Measurements from ENCODE around the gene ROR2. TPM values are rescaled to one million over a fixed set of nuclear protein-coding genes. Genes with fewer than 3 reads are reported as not detected.
"Not testable (repeated sequence)": the region's sequence is repeated elsewhere in the genome, so short reads cannot be mapped to it uniquely, and the experiment has no call there.

ROR2 gene
- total RNA-seq, 1 experiment from 2014 or later, result not detected

DNA sequence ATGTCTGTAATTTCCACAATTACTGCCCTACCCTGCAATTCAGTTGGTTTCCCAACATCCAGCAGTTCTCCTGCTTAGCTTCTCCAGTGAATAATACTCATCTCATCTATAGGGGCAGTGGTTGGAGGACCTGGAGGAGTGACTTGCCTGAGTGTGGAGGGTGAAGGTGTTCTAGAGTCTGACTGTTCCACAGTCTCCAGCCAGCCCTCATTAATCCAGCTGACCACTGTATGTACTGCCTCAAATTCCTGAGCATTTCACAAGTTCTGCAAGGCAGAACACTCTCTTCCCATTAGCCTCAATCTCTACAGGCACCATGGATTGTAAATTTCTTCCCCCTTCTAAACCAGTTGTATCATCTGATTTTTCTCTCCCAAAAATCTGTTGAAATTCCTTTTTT lies 379.0 kb downstream of the ROR2 start:
- no peak for DNase-seq (ENCODE audit: low spot score)

DNA sequence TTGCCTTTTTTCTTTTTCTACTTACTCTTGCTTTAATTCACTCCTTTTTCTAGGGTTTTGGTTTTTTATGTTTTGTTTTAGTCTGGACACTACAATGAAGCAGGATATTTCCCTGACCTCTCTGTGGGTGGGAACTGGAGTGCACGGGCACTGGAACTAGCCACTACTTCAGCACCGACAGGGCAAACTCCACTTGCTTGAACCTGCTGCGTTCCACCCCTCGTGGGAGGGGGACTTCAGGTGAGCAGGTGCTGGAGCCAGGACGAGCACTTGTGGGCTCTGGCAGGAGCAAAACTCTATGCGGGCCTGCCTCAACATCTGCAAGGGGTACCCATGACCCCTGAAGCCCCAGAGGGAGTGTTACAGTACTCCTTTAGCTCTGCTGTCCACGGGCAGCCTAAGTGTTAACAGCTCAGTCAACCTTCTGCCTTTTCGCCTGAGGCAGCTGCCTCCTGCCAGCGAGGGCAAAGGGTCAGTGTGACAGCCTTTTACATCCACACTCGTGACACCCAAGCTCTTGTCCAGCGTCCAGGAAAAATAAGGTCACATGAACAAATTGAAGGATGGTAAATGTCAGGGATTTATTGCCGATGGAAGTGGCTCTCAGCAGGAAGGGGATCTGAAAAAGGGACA lies 382.3 kb downstream of the ROR2 start:
- no peak for DNase-seq (ENCODE audit: low spot score)

DNA sequence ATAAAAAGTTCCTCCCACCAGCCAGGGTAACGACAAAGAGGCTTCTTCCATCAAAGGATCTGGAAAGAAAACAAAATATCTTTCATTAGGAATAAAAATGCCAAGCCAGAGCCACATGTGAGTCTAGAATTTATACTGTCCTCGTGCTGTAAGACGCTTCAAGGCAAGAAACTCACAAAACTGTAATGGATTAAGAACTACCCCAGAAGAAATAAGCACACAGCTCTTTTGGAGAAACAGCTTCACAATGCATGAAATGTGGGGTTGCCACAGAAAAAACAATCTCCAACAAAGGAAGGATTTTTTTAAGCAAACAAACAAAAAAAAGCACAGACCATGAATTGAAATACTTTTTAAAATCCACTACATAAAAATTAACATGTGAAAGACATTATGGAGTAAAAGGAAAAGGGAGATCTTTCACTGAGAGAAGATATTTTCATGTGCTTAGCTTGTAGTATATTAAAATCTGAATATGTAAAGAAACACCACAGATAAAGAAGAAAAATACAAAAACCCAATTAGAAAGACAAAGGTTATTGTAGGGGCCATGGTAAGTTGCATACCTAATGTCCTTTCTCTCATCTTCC lies 385.9 kb downstream of the ROR2 start:
- DNase-seq (ENCODE audit: low spot score), result no peak

DNA sequence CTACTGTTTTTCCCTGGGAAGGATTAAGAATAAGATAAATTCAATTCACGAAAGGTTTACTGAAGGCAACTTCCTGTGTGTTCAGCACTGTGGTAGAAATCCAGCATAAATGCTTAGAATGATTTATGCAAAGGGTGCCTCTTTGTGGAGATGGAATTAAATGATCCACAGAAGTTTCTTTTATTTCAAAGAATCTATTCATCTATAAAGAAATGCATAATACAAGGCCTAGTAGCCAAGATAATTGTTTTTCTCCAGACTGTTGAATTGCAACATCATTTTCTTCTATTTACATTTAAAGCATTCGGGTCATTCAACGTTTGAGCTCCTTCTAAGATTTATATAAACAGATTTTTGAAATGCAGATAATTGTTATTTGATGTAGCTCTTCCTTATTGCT lies 387.6 kb downstream of the ROR2 start:
- DNase-seq (ENCODE audit: low spot score), result no peak

DNA sequence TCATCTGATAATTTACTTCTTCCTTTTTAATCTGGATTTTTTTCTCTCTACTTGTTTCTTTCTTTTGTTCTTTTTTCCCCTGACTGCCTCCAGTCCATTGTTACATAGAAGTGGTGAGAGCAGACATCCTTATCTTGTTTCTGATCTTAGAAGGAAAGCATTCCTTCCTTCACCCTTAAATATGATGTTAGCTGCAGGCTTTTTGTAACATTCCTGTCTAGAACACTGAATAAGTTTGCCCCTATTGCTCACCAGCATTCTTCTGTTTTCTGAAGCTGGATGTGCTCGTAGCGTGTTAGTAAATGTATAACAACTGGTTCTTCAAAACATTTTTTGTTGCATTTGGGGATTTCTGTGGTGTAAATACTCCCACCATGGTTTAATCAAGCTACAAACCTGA lies 389.7 kb downstream of the ROR2 start:
- no peak for DNase-seq (ENCODE audit: low spot score)

DNA sequence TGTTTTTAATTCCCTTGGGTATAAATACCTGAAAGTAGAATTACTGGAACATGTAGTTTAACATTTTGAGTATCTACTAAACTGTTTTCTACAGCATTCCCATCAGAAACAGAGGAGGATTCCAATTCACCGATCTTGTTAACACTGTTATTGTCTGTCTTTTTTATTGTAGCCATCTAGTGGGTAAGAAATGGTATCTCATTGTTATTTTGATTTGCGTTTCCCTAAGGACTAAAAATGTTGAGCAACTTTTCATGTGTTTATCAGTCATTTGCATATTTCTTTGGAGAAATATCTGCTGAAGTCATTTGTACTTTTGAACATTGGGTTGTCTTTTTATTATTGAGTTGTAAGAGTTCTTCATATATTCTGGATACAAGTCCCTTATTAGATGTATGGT lies 391.1 kb downstream of the ROR2 start:
- no peak for DNase-seq (ENCODE audit: low spot score)

DNA sequence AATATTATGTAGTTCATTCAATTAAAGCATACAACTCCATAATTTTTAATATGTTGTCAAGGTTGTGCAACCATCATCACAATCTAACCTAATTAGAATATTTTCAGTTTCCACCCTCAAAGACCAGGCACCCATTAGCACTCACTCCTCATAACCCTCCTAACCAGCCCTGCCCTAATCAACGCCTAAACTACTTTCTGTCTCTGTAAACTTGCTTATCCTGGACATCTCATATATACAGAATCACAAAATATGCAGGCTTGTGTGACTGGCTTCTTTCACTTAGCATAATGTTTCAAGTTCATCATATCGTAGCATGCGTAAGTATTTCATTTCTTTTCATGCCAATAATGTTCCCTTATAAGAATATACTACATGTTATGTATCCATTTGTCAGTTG lies 391.6 kb downstream of the ROR2 start:
- no peak for DNase-seq (ENCODE audit: low spot score)

DNA sequence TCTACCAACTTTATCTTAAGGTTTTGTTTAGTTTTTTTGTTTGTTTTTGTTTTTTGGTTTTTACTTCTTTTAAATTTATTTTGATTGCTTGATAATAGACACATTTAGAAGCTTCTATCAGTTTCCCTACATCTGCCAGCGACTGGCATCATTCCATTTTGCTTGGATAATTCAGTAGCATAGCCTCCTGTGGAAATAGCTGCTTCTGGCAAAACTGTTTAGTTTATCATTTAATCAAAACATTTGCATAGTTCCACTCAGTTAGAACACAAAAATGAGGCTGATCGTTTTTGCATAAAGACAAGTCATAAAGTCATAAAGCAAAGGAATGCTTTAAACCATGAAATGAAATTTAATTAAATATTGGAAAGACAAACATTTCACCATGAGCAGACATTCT lies 392.7 kb downstream of the ROR2 start:
- DNase-seq (ENCODE audit: low spot score), result no peak

DNA sequence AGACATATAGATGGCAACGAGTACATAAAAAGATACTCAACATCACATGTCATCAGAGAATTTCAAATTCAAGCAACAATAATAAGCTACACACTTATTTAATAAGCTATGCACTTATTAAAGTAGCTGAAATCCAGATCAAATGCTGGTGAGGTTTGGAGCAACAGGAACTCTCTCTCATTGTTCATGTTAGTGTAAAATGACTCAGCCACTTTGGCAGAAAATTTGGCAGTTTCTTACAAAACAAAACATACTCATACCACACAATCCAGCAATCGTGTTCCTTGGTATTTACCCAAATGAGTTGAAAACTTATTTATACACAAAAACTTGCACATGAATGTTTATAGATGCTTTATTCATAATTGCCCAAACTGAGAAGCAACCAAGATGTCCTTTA lies 394.9 kb downstream of the ROR2 start:
- DNase-seq (ENCODE audit: low spot score), result no peak

DNA sequence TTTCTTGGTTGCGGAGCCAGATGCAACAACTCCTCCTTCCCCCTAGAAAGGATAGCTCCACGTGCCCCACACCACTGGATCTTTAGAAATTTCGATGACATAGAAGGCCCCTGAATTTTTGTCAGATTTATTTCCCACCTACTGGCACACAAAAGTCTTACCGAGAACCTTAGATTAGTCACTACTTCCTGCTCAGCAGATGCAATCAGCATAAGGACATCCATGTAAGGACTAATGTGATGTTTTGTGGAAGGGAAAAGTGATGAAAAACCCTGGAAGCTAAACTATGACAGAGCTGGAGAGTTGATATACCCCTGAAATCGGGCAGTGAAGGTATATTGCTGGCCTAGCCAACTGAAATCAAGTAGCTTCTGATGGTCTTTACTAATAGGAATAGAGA lies 400.9 kb downstream of the ROR2 start:
- no peak for DNase-seq (ENCODE audit: low spot score)

DNA sequence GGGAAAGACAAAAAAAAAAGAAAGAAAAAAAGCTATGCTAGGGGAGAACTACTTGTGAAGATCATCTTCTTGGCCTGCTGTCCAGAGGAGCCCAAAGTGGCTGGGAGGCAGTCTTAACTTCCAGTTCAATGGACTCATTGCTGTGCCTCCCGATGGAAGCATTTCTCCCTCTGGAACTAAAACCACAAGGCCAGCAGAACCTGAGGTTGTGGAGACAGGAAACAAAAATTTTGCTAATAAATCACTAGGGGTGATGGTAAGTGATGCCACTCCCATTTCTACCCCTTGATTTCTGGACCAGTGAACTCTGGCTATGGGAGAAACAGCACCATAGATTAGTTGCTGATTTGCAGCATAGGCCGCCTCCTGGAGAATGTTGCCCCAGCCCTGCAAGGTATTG lies 402.9 kb downstream of the ROR2 start:
- no peak for DNase-seq (ENCODE audit: low spot score)

DNA sequence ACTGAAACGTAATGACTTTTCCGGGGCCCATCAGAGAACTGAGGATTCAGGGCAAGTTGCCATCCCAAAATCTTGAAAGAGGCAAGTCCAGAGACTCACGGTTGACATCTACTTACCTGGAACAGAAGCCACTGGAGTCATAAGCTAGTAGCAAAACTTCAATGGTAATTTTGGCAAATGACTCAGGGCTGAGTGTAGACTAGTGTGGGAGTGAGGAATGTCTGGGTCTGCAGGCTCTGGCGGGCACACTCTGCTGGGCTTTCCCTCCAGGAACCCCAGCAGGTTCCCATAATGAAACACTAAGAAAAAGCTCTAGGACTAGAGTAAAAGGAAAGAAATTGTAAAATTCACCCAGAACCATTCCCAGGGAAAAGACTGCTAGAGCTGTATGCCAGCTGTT lies 403.5 kb downstream of the ROR2 start:
- DNase-seq (ENCODE audit: low spot score), result peak; percentile 39

DNA sequence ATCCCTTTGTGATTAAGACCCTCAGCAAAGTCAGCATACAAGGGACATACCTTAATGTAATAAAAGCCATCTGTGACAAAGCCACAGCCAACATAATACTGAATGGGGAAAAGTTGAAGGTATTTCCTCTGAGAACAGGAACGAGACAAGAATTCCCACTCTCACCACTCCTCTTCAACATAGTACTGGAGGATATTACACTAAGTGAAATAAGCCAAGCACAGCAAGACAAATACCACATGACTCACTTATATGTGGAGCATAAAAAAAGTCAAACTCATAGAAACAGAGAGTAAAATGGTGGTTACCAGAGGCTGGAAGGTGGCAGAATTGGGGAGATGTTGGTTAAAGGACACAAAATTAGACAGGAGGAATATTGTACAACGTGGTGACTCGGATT lies 408.3 kb downstream of the ROR2 start:
- DNase-seq (ENCODE audit: low spot score), result no peak

DNA sequence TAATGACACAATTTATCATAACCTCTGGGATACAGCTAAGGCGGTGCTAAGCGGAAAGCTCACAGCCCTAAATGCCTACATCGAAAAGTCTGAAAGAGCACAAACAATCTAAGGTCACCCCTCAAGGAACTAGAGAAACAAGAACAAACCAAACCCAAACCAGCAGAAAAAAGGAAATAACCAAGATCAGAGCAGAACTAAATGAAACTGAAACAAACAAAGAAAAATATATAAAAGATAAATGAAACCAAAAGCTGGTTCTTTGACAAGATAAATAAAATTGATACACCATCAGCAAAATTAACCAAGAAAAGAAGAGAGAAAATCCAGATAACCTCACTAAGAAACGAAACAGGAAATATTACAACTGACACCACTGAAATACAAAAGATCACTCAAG lies 409.5 kb downstream of the ROR2 start:
- DNase-seq (ENCODE audit: low spot score), result not testable (repeated sequence)

DNA sequence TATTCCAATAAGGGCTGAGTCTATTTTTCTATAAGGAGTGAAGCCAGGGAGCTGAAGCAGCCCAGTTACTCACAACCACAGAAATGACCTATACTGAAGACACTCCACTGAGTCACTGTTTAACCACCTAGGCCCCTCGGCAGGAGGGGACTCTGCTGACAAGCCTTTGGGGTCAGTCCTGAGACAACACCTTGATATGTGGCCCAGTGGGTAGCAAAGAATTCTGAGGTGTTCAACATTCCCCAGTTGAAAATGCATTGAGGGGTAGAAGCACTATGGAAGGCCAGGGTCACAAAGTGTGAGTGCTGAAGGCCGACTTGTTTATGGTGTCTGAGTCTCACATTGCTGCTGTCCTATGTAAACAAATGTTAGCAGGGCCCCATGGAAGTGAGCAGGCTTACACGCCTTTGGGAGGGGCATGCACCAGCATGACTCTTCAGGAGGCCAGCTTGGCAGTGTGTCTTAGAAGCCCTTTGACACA lies 413.8 kb downstream of the ROR2 start:
- DNase-seq (ENCODE audit: low spot score), result peak; percentile 56

DNA sequence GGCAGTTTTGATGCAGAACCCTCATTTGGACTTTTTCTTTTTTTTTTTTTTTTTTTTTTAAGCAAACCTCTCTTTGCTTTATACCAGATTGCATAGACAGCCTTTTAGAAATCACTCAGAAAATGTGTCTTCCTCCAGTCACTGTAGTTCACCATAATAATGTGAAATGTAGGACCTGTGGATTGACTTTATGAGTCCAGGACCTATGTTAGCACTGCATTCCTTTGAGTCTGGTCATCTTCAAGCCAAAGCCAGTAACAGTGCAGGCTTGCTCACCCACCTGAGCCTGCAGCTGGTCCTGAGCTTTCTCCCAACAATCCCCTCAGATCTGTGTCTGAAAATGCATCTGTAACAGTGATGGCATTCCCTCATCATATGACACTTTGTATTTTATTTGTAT lies 415.7 kb downstream of the ROR2 start:
- DNase-seq (ENCODE audit: low spot score), result no peak

DNA sequence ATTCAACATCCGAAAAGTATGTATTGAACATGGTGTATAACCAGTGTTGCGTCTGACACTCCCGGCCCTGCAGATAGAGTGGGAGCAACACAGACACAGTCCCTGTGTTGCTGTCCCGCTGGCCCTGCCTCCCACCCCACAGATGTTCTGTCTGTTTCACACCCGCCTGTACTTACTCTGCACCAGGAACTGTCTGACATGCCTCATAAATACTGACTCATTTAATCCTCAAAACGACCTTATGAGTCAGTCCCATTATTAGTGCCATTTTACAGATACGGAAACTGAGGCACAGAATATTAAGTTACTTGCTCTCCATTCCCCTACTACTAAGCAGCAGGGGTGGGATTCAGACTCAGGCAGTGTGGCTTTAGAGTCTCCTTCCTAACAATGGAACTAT lies 416.6 kb downstream of the ROR2 start:
- no peak for DNase-seq (ENCODE audit: low spot score)

DNA sequence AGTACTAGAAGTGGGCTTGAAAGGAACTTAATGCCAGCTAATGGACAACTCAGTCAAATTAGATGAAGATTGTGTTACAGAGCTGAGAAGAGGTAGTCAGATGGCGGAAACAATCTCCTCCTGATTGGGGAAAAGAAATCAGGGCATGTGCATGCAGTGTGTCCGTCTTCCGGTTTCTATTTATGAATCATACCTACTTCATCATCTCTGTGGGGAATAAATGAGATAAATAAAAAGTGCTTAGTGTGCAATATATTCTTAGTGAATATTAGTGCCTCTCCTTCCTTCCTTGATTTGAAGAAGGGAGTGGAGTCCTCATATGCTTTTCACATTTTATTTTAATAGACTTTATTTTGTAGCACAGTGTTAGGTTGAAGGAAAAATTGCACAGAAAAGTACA lies 417.7 kb downstream of the ROR2 start:
- no peak for DNase-seq (ENCODE audit: low spot score)

DNA sequence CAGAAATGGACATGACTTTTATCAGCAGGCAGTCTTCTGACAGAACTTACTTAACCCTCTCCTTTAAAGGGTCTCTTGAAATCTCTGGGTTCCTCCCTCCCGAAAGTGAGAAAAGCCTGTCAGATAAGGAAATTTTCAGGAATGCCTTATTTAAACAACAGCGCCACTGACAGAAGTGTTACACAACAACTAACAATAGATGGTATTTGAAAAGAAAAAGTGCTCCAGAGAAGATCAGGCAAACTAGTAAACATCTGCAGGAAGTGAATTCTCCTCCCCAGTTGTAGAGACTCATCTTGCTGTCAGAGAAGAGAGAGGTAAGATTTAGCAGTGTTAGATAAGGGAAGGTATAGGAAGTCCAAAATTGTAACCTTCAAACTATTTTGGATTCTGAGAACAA lies 419.2 kb downstream of the ROR2 start:
- DNase-seq (ENCODE audit: low spot score), result no peak

DNA sequence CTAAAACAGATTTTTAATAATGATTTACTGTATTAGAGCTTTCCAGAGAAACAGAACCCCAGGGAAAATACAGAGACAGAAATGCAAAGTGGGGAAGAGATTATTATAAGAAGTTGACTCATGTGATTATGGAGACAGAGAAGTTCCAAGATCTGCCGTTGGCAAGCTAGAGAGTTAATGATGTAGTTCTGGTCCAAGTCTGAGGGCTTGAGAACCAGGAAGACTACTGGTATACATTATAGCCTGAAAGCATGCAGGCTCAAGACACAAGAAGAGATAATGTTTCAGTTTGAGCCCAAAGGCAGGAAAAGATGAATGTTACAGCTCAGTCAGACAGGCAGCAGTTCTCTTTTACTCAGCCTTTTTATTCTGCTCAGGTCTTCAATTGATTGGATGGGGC lies 427.5 kb downstream of the ROR2 start:
- DNase-seq (ENCODE audit: low spot score), result no peak

DNA sequence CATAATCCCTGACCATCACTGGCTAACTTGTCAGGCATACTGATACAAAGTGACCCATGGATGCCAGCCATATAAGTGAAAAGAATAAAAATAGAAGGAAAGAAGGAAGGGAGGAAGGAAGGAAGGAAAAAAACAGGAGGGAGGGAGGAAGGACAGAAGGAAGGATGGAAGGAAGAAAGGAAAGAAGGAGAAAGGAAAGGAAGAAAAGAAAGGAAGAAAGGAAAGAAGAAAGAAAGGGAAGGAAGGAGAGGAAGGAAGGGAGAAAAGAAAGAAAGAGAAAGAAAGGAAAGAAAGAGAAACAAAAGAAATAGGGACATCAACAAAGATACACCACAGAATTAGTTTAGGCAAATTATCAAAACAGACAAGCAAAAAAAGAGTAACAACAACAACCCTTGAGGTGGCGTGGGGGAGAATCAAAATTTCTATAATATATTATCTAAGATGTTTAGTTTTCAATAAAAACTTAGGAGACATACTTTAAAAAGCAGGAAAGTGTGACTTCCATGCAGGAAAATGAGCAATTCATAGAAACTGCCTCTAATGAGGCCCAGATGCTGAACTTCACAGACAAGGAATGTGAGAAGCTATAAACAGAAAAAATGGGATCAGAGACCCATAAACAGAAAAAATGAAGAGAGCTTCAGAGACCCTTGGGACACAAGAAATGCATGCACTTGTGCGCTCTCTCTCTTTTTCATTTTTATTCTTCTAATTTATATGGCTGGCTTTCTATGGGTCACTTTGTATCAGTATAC lies 430.3 kb downstream of the ROR2 start:
- DNase-seq (ENCODE audit: low spot score), result no peak

DNA sequence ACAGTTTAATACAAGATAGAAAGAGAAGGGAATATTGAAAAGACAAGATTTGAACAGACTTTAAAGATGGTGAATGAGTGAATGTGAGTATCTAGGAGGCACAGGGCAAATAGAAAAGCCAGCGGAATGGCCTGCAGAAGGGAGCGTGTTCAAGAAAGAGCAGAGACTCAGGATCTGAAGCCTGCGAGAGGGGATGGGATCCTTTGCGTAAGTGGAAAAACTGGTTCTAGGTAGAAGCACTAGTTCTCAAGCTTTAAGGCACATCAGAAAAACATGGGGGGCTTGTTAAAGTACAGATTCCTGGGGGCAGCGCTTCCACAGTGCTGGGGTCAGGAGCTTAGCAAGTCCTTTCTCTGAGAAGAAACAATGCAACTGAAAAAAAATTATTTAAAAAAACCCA lies 431.6 kb downstream of the ROR2 start:
- no peak for DNase-seq (ENCODE audit: low spot score)

DNA sequence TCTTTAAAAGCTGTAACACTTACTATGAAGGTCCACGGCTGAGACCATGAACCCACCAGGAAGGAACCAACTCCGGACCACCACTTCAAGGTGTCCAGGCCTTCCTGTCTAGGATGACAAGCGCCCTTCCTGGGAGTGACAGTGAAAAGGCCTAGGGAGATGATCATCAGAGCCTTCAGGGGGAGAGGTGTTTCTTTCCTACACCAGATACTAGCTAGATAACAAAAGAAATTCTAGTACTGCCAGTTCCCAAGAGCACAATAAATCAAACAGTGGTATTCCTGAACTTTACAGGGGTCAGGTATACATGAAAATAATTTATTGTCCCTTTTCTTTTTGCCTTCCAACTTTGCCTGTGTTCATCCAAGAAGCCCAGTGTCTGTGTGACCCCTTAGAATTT lies 432.2 kb downstream of the ROR2 start:
- no peak for DNase-seq (ENCODE audit: low spot score)

Data from A172 (cell line).